Measurements from ENCODE around the gene FBP2. TPM values are rescaled to one million over a fixed set of nuclear protein-coding genes. Genes with fewer than 3 reads are reported as not detected.
"Not testable (repeated sequence)": the region's sequence is repeated elsewhere in the genome, so short reads cannot be mapped to it uniquely, and the experiment has no call there.

The FBP2 gene
- total RNA-seq, 1 donor from 2014 or later: not detected

- H3K4me3 Mint-ChIP-seq; H3K9me3 Mint-ChIP-seq; intact Hi-C loops (cut with micrococcal nuclease); H3K4me1 Mint-ChIP-seq (ENCODE audit: low read depth); H3K36me3 Mint-ChIP-seq (ENCODE audit: low read depth); DNase-seq (ENCODE audit: low spot score); H3K27ac Mint-ChIP-seq: not testable (repeated sequence)
- peaks cover 13% of the 10 kb centered on the region for H3K27me3 Mint-ChIP-seq (ENCODE audit: insufficient read depth)
Observed at GRCh38 chr9:94544335-94544734, 49.3 kb downstream of the FBP2 start.

GRCh38 chr9:94538908-94539307, 54.7 kb downstream of the FBP2 start:
- Mint-ChIP-seq H3K4me1 (ENCODE audit: low read depth) (no peaks in the 10 kb centered on the region), H3K9me3 (no peaks in the 10 kb centered on the region), H3K4me3 (no peak overlapping the region), H3K27me3 (ENCODE audit: insufficient read depth) (peaks cover 2% of the 10 kb centered on the region), H3K27ac (no peak overlapping the region), H3K36me3 (ENCODE audit: low read depth) (no peaks in the 10 kb centered on the region)
- no peak for DNase-seq (ENCODE audit: low spot score)
- intact Hi-C loops (cut with micrococcal nuclease): no loop called here

- H3K27ac Mint-ChIP-seq: no peak overlapping the region
- H3K4me3 Mint-ChIP-seq: no peak overlapping the region
- H3K27me3 Mint-ChIP-seq (ENCODE audit: insufficient read depth): peaks cover 15% of the 10 kb centered on the region
- no peaks in the 10 kb centered on the region for H3K9me3 Mint-ChIP-seq
- H3K36me3 Mint-ChIP-seq (ENCODE audit: low read depth): no peaks in the 10 kb centered on the region
- DNase-seq (ENCODE audit: low spot score): no peak
- intact Hi-C loops (cut with micrococcal nuclease): no loop called here
- H3K4me1 Mint-ChIP-seq (ENCODE audit: low read depth): no peaks in the 10 kb centered on the region
Observed at GRCh38 chr9:94534901-94535300, 58.7 kb downstream of the FBP2 start.

- intact Hi-C loops (cut with micrococcal nuclease): no loop called here
- Mint-ChIP-seq H3K27me3 (ENCODE audit: insufficient read depth) (peaks cover 18% of the 10 kb centered on the region), H3K36me3 (ENCODE audit: low read depth) (no peaks in the 10 kb centered on the region)
Observed at GRCh38 chr9:94533601-94534000, 60.0 kb downstream of the FBP2 start.

GRCh38 chr9:94533155-94533554, 60.5 kb downstream of the FBP2 start:
- DNase-seq (ENCODE audit: low spot score): no peak

More at GRCh38 chr9:94533601-94534000, 60.0 kb downstream of the FBP2 start:
- Mint-ChIP-seq H3K27ac (no peak overlapping the region), H3K4me1 (ENCODE audit: low read depth) (no peaks in the 10 kb centered on the region), H3K9me3 (no peaks in the 10 kb centered on the region), H3K4me3 (no peak overlapping the region)
- DNase-seq (ENCODE audit: low spot score): no peak

GRCh38 chr9:94528886-94529285, 64.7 kb downstream of the FBP2 start:
- intact Hi-C loops (cut with micrococcal nuclease): no loop called here
- H3K4me1 Mint-ChIP-seq (ENCODE audit: low read depth): no peaks in the 10 kb centered on the region
- no peak for DNase-seq (ENCODE audit: low spot score)
- no peak overlapping the region for H3K27ac Mint-ChIP-seq
- no peaks in the 10 kb centered on the region for H3K36me3 Mint-ChIP-seq (ENCODE audit: low read depth)
- no peak overlapping the region for H3K4me3 Mint-ChIP-seq
- peaks cover 20% of the 10 kb centered on the region for H3K27me3 Mint-ChIP-seq (ENCODE audit: insufficient read depth)
- H3K9me3 Mint-ChIP-seq: no peaks in the 10 kb centered on the region

More at GRCh38 chr9:94533155-94533554, 60.5 kb downstream of the FBP2 start:
- no peak overlapping the region for H3K27ac Mint-ChIP-seq
- H3K36me3 Mint-ChIP-seq (ENCODE audit: low read depth): no peaks in the 10 kb centered on the region
- intact Hi-C loops (cut with micrococcal nuclease): no loop called here
- H3K4me3 Mint-ChIP-seq: no peak overlapping the region
- H3K27me3 Mint-ChIP-seq (ENCODE audit: insufficient read depth): peaks cover 18% of the 10 kb centered on the region
- no peaks in the 10 kb centered on the region for H3K4me1 Mint-ChIP-seq (ENCODE audit: low read depth)
- H3K9me3 Mint-ChIP-seq: no peaks in the 10 kb centered on the region

- H3K9me3 Mint-ChIP-seq: no peaks in the 10 kb centered on the region
- intact Hi-C loops (cut with micrococcal nuclease): no loop called here
- H3K4me3 Mint-ChIP-seq: no peak overlapping the region
- no peak overlapping the region for H3K27ac Mint-ChIP-seq
- H3K36me3 Mint-ChIP-seq (ENCODE audit: low read depth): no peaks in the 10 kb centered on the region
- H3K4me1 Mint-ChIP-seq (ENCODE audit: low read depth): no peaks in the 10 kb centered on the region
- H3K27me3 Mint-ChIP-seq (ENCODE audit: insufficient read depth): peaks cover 13% of the 10 kb centered on the region
- DNase-seq (ENCODE audit: low spot score): no peak
Observed at GRCh38 chr9:94526951-94527350, 66.7 kb downstream of the FBP2 start.

- Mint-ChIP-seq H3K27ac (no peak overlapping the region), H3K4me1 (ENCODE audit: low read depth) (no peaks in the 10 kb centered on the region), H3K36me3 (ENCODE audit: low read depth) (no peaks in the 10 kb centered on the region), H3K4me3 (no peak overlapping the region), H3K27me3 (ENCODE audit: insufficient read depth) (peaks cover 7% of the 10 kb centered on the region), H3K9me3 (no peaks in the 10 kb centered on the region)
- intact Hi-C loops (cut with micrococcal nuclease): no loop called here
- DNase-seq (ENCODE audit: low spot score): no peak
Observed at GRCh38 chr9:94526271-94526670, 67.4 kb downstream of the FBP2 start.

GRCh38 chr9:94525396-94526035, 68.1 kb downstream of the FBP2 start:
- H3K9me3 Mint-ChIP-seq: no peaks in the 10 kb centered on the region
- no peaks in the 10 kb centered on the region for H3K36me3 Mint-ChIP-seq (ENCODE audit: low read depth)
- intact Hi-C loops (cut with micrococcal nuclease): no loop called here
- peaks cover 7% of the 10 kb centered on the region for H3K27me3 Mint-ChIP-seq (ENCODE audit: insufficient read depth)
- no peak overlapping the region for H3K4me3 Mint-ChIP-seq
- no peak for DNase-seq (ENCODE audit: low spot score)
- H3K4me1 Mint-ChIP-seq (ENCODE audit: low read depth): no peaks in the 10 kb centered on the region
- no peak overlapping the region for H3K27ac Mint-ChIP-seq

GRCh38 chr9:94517254-94517653, 76.4 kb downstream of the FBP2 start:
- no peak for DNase-seq (ENCODE audit: low spot score)
- Mint-ChIP-seq H3K27ac (no peak overlapping the region), H3K27me3 (ENCODE audit: insufficient read depth) (peaks cover 11% of the 10 kb centered on the region), H3K36me3 (ENCODE audit: low read depth) (no peaks in the 10 kb centered on the region), H3K4me3 (no peak overlapping the region), H3K4me1 (ENCODE audit: low read depth) (no peaks in the 10 kb centered on the region), H3K9me3 (no peaks in the 10 kb centered on the region)
- intact Hi-C loops (cut with micrococcal nuclease): no loop called here

GRCh38 chr9:94514722-94515121, 78.9 kb downstream of the FBP2 start:
- H3K27ac Mint-ChIP-seq: no peak overlapping the region

GRCh38 chr9:94511955-94512265, 81.7 kb downstream of the FBP2 start:
- Mint-ChIP-seq H3K4me3 (no peak overlapping the region), H3K4me1 (ENCODE audit: low read depth) (no peaks in the 10 kb centered on the region), H3K27me3 (ENCODE audit: insufficient read depth) (peaks cover 20% of the 10 kb centered on the region)

More at GRCh38 chr9:94514722-94515121, 78.9 kb downstream of the FBP2 start:
- intact Hi-C loops (cut with micrococcal nuclease): no loop called here
- Mint-ChIP-seq H3K4me3 (no peak overlapping the region), H3K27me3 (ENCODE audit: insufficient read depth) (peaks cover 12% of the 10 kb centered on the region), H3K9me3 (no peaks in the 10 kb centered on the region), H3K36me3 (ENCODE audit: low read depth) (no peaks in the 10 kb centered on the region), H3K4me1 (ENCODE audit: low read depth) (no peaks in the 10 kb centered on the region)
- DNase-seq (ENCODE audit: low spot score): no peak

GRCh38 chr9:94511134-94511954, 82.3 kb downstream of the FBP2 start:
- Mint-ChIP-seq H3K27ac (no peak overlapping the region), H3K9me3 (no peaks in the 10 kb centered on the region), H3K4me3 (no peak overlapping the region), H3K27me3 (ENCODE audit: insufficient read depth) (peaks cover 16% of the 10 kb centered on the region), H3K36me3 (ENCODE audit: low read depth) (no peaks in the 10 kb centered on the region), H3K4me1 (ENCODE audit: low read depth) (no peaks in the 10 kb centered on the region)
- intact Hi-C loops (cut with micrococcal nuclease): no loop called here
- DNase-seq (ENCODE audit: low spot score): no peak

More at GRCh38 chr9:94511955-94512265, 81.7 kb downstream of the FBP2 start:
- no peak for DNase-seq (ENCODE audit: low spot score)
- Mint-ChIP-seq H3K27ac (no peak overlapping the region), H3K9me3 (no peaks in the 10 kb centered on the region), H3K36me3 (ENCODE audit: low read depth) (no peaks in the 10 kb centered on the region)
- intact Hi-C loops (cut with micrococcal nuclease): no loop called here
